GM18858 (cell line): ENCODE data around the gene SLC35F1.
"Not testable (repeated sequence)": the region's sequence is repeated elsewhere in the genome, so short reads cannot be mapped to it uniquely, and the experiment has no call there.

Experiments
- ATAC-seq: cut with Tn5 transposase; IDR thresholded peaks from one replicate; pipeline ENCODE4 v1.9.1; 2021; ENCODE audit not compliant: unreplicated experiment

Gene SLC35F1

GRCh38 chr6:117989086-117989485, 82.0 kb downstream of the SLC35F1 start:
- no peak for ATAC-seq

GRCh38 chr6:117990151-117990550, 83.1 kb downstream of the SLC35F1 start:
- no peak for ATAC-seq

- ATAC-seq, result no peak
These were observed 85.8 kb downstream of the SLC35F1 start for GRCh38 chr6:117992856-117993255.

- no peak for ATAC-seq
These were observed 105.9 kb downstream of the SLC35F1 start for GRCh38 chr6:118012944-118013343.

- ATAC-seq, result no peak
These were observed 109.5 kb downstream of the SLC35F1 start for GRCh38 chr6:118016532-118016931.

GRCh38 chr6:118017301-118017848, 110.3 kb downstream of the SLC35F1 start:
- no peak for ATAC-seq

GRCh38 chr6:118023771-118024170, 116.7 kb downstream of the SLC35F1 start:
- no peak for ATAC-seq

GRCh38 chr6:118029967-118030366, 122.9 kb downstream of the SLC35F1 start:
- no peak for ATAC-seq

GRCh38 chr6:118037479-118037878, 130.4 kb downstream of the SLC35F1 start:
- ATAC-seq, result not testable (repeated sequence)

- no peak for ATAC-seq
These were observed 135.8 kb downstream of the SLC35F1 start for GRCh38 chr6:118042855-118043254.

- no peak for ATAC-seq
These were observed 137.2 kb downstream of the SLC35F1 start for GRCh38 chr6:118044275-118044674.

- no peak for ATAC-seq
These were observed 147.0 kb downstream of the SLC35F1 start for GRCh38 chr6:118054082-118054481.

- no peak for ATAC-seq
These were observed 154.6 kb downstream of the SLC35F1 start for GRCh38 chr6:118061666-118062065.

GRCh38 chr6:118080547-118080946, 173.5 kb downstream of the SLC35F1 start:
- no peak for ATAC-seq

GRCh38 chr6:118083711-118084110, 176.6 kb downstream of the SLC35F1 start:
- ATAC-seq, result no peak

- ATAC-seq, result no peak
These were observed 178.6 kb downstream of the SLC35F1 start for GRCh38 chr6:118085665-118086064.

GRCh38 chr6:118086159-118086558, 179.1 kb downstream of the SLC35F1 start:
- no peak for ATAC-seq

- no peak for ATAC-seq
These were observed 185.0 kb downstream of the SLC35F1 start for GRCh38 chr6:118092086-118092485.

GRCh38 chr6:118097576-118097975, 190.5 kb downstream of the SLC35F1 start:
- no peak for ATAC-seq

GRCh38 chr6:118100717-118101116, 193.7 kb downstream of the SLC35F1 start:
- no peak for ATAC-seq

GRCh38 chr6:118101220-118101619, 194.2 kb downstream of the SLC35F1 start:
- no peak for ATAC-seq

- no peak for ATAC-seq
These were observed 194.8 kb downstream of the SLC35F1 start for GRCh38 chr6:118101831-118102345.

GRCh38 chr6:118102401-118102800, 195.3 kb downstream of the SLC35F1 start:
- ATAC-seq, result no peak
